ENCODE results near the gene CACNG1.

CACNG1 gene

DNA sequence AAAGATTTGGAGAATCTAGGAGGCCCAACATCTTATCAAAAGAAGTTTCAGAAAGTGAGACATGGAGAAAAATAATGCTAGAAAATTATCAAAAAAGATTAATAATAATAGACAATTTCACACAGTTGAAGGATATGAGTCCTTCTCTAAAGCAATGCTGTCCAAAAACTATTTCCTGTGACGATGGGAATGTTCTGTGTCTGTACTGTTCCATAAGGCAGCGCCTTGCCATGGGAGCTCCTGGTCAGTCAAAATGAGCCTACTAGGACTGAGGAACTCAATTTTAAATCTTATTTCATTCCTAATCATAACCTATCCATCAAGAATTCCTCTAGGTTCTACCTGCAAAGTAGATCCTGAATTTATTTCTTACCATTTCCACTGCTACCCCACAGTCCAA, 49.0 kb downstream of the CACNG1 start:
- no peak for TF ChIP-seq GATA3 (IDR thresholded peaks at IDR 0.05; ENCODE audit: low read depth, low read length)
- TF ChIP-seq GATA2 (IDR thresholded peaks at IDR 0.05; ENCODE audit: low read depth, low read length) = no peak

GRCh38 chr17:67095803-67096202, 51.4 kb downstream of the CACNG1 start:
- no peak for TF ChIP-seq GATA3 (IDR thresholded peaks at IDR 0.05; ENCODE audit: low read depth, low read length)
- TF ChIP-seq GATA2 (IDR thresholded peaks at IDR 0.05; ENCODE audit: low read depth, low read length) = no peak

- TF ChIP-seq GATA3 (IDR thresholded peaks at IDR 0.05; ENCODE audit: low read depth, low read length) (no peak), GATA2 (IDR thresholded peaks at IDR 0.05; ENCODE audit: low read depth, low read length) (no peak)
These were observed 52.3 kb downstream of the CACNG1 start for GRCh38 chr17:67096609-67097008.

DNA sequence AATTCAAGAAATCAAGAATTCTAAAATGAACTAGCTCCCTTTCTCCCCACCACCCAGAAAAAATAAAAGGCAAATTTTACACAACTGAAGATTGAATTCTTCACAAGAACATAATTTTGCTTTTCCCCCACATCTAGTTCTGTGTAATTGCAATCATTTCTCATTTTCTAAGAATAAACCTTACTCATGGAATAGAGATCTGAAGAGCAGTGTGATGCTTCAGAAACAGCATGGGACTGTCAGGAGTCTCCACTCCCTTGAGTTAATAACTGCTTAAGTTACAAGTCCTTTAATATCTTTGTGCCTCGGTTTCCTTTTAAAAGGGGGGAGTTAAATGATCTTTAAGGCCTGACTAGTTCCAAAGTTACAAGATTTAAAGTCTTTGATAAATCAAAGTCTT, 53.7 kb downstream of the CACNG1 start:
- TF ChIP-seq GATA3 (IDR thresholded peaks at IDR 0.05; ENCODE audit: low read depth, low read length) (no peak), GATA2 (IDR thresholded peaks at IDR 0.05; ENCODE audit: low read depth, low read length) (no peak)

GRCh38 chr17:67105213-67105612, 60.9 kb downstream of the CACNG1 start:
- TF ChIP-seq GATA2 (IDR thresholded peaks at IDR 0.05; ENCODE audit: low read depth, low read length) (no peak), GATA3 (IDR thresholded peaks at IDR 0.05; ENCODE audit: low read depth, low read length) (no peak)
